ENCODE measurements around the gene FSCB. TPM values are rescaled to one million over a fixed set of nuclear protein-coding genes. Genes with fewer than 3 reads are reported as not detected.
"Not testable (repeated sequence)": the region's sequence is repeated elsewhere in the genome, so short reads cannot be mapped to it uniquely, and the experiment has no call there.

FSCB gene
- total RNA-seq = not detected
- long read RNA-seq = 0 reads

GRCh38 chr14:44507183-44507582 is at the start of gene FSCB:
FSCB (minus strand) TSS chr14:44507283; CDS start chr14:44506987, 296 bp downstream.
- intact Hi-C loops (cut with DNase I) = no loop called here
- DNase-seq (ENCODE audit: low spot score) = no peak

DNA sequence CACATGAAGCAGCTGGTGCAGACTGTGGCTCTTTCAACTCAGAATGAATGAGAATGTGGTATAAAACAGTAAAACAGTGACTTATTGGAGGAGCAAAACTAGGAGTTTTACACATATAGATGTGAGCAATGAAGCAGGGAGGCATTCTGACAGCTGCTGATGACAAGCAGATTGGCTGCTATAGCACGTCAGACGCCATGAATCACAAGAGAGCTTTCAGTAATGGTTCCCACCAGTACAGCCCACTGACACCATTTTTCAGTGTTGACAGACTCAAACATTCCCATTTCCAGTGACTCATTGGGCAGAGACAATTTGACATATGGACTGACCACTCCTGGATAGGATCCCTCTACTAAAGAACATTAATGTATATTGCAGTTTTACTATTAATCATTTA is 24.6 kb upstream of the FSCB start:
- intact Hi-C loops (cut with DNase I) = no loop called here

DNA sequence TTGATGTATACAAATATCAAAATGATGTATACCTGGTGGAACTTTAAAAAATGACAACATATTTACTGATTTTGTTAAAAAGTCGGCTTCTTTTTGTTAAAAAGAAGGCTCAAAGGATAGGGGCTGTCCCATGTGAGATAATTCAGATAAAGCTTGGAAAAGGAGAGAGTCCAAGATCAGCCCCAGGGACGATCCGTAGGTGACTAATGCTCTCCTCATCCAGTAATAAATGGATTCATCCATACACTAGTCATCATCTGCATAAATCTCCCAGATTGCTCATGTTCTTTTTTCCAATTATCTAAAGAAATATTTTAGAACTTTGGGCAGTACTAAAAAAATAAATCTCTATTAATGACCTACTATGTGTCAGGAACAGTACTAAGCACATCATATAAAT is 23.4 kb upstream of the FSCB start:
- no peak for DNase-seq (ENCODE audit: low spot score)
- intact Hi-C loops (cut with DNase I) = no loop called here

More for the DNA sequence above, 24.6 kb upstream of the FSCB start:
- DNase-seq (ENCODE audit: low spot score) = no peak

DNA sequence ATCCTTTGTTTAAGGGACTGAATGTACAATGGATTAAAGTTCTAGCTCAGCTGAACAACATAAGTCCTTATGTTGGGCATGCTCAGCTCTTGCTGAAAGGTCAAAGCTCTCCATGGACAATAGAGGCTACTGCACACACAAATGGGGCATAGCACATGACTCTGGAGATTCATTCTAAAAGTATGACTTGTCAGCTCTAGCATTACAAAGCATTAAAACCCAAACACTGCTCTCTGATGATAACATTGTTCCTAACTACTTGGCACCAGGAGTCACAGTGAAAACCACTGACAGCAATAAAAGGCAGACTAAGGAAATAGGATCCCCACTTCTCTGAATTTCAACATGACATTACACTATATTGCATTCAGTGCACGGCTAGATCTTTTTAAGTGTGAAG is 21.9 kb upstream of the FSCB start:
- DNase-seq (ENCODE audit: low spot score) = no peak

DNA sequence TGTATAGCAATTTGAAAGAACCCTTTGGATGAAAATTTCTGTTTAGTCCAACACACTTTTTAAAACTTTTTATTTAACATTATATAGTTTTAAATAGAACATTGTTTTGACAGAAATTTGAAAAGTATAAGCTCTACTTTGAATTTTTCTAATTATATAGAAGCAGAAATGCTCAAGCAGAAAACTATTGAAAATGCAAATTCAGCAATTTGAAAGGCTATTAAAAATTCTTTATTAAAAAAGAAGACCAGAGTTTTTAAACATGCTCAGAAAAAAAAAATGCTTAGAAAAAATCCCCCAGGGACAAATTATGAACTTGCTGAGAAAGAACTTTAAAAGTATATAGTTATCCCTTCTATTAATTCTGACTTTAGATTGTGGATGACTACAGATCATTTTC is 21.1 kb upstream of the FSCB start:
- intact Hi-C loops (cut with DNase I) = no loop called here
- DNase-seq (ENCODE audit: low spot score) = no peak

More for the DNA sequence above, 21.9 kb upstream of the FSCB start:
- intact Hi-C loops (cut with DNase I) = no loop called here

DNA sequence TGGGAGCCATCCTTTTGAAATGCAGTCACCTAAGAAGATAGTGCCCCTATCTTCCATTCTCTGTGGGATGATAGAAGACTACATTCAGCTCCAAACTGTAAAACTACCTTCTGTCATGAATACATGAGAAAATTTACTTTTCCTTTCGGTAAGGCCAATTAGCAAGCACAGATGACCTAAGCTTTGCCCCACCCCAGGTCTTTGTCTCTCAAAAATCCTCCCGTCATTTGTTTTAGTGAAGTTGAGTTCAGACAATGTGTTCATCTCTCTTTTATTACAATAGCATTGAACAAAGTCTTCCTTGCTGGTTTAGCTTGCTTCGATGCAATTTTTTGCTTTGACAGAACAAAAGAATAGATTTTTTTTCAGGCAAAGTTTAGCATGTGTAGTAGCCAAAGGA is 18.2 kb upstream of the FSCB start:
- no peak for DNase-seq (ENCODE audit: low spot score)
- intact Hi-C loops (cut with DNase I) = no loop called here

DNA sequence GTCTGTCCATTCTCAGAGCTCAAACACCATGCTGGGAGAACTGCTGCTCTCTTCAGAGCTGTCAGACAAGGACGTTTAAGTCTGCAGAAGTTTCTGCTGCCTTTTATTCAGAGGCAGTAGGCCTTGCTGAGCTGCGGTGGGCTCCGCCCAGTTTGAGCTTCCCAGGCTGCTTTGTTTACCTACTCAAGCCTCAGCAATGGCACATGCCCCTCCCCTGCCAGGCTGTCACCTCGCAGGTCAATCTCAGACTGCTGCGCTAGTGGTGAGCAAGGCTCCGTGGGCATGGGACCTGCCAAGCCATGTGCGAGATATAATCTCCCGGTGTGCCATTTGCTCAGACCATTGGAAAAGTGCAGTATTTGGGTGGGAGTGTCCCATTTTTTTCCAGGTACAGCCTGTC is 8.6 kb upstream of the FSCB start:
- intact Hi-C loops (cut with DNase I); DNase-seq (ENCODE audit: low spot score): not testable (repeated sequence)

DNA sequence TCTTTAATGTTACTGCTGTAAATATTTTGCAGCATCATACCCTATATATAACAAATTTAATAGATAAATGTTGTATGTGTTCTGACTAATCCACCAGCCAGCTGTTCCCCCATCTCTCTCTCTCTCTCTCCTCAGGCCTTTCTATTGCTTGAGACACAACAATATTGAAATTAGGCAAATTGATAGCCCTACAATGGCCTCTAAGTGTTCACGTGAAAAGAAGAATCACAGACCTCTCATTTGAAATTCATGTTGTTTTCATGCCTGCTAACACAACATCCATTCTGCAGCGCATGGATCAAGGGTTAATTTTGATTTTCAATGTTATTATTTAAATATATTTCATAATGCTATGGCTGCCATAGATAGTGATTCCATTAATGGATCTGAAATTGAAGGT is 1.8 kb upstream of the FSCB start:
- intact Hi-C loops (cut with DNase I) = no loop called here
- no peak for DNase-seq (ENCODE audit: low spot score)

- intact Hi-C loops (cut with DNase I) = no loop called here
- no peak for DNase-seq (ENCODE audit: low spot score)
Observed at GRCh38 chr14:44505588-44505987, 1.5 kb downstream of the FSCB start.

GRCh38 chr14:44497148-44497547 is 9.9 kb downstream of the FSCB start:
- no peak for DNase-seq (ENCODE audit: low spot score)
- intact Hi-C loops (cut with DNase I) = no loop called here

DNA sequence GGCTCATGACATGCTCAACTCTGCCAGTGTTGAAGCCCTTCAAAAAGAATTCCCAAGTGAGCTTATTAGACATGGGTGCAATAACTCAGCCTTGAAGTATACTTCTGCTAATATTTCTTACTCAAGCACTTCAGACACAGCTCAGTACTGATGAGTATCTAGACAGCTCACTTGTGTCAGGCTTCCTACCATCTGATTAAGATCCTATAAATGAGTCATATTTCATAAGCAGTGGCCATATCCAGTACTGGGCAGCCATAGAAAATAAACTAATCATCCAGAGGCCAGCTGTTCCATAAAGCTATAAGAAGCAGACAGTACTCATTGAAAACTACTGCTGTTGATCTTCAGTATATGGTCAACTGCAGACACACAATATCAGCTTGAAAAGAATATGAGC is 12.9 kb downstream of the FSCB start:
- intact Hi-C loops (cut with DNase I) = no loop called here
- DNase-seq (ENCODE audit: low spot score) = no peak

- intact Hi-C loops (cut with DNase I) = no loop called here
- DNase-seq (ENCODE audit: low spot score) = no peak
Observed at GRCh38 chr14:44490966-44491365, 16.1 kb downstream of the FSCB start.

DNA sequence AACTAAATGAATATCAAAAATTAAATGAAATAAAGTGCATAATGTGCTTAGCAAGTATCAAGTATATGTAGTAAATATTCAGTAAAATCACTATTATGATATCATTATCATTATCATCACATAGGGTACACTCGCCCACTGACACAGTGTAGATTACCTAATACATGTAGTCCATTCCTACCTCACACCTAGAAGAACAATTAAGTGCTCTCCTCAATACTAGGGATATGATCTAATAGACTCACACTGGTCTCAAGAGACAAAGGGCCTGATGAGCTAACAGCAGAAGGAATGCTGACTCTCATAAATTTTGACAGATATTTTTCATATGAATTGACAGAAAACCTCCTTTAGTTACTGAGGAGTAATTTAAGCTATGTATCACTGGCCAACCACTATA is 29.1 kb downstream of the FSCB start:
- intact Hi-C loops (cut with DNase I) = no loop called here
- DNase-seq (ENCODE audit: low spot score) = no peak

GRCh38 chr14:44468771-44469170 is 38.3 kb downstream of the FSCB start:
- intact Hi-C loops (cut with DNase I) = no loop called here
- DNase-seq (ENCODE audit: low spot score) = no peak

GRCh38 chr14:44463356-44464004 is 43.6 kb downstream of the FSCB start:
- intact Hi-C loops (cut with DNase I) = no loop called here
- DNase-seq (ENCODE audit: low spot score) = no peak

GRCh38 chr14:44462381-44462780 is 44.7 kb downstream of the FSCB start:
- intact Hi-C loops (cut with DNase I) = no loop called here
- no peak for DNase-seq (ENCODE audit: low spot score)

DNA sequence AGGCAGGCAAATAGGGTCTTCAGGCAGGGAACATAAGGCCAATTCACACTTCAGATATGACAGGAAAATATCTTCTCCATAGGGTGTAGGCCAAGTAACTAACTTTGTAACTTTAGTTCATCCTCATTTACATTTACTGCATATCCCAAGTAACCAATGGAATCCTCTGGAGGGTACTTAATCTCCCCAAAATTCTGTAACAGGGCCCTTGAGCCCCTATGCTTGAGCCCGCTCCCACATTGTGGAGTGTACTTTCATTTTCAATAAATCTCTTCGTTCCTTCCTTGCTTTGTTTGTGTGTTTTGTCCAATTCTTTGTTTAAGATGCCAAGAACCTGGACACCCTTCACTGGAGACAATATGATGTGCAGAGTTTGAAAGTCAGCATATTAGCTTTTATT is 45.3 kb downstream of the FSCB start:
- no peak for DNase-seq (ENCODE audit: low spot score)
- intact Hi-C loops (cut with DNase I) = no loop called here
